Measurements from ENCODE around the gene PROM1. TPM values are rescaled to one million over a fixed set of nuclear protein-coding genes. Genes with fewer than 3 reads are reported as not detected.

The PROM1 gene
- total and polyA plus RNA-seq, 2 of the 13 experiments (the other 11 are each of a cell fraction or from before 2014, with no cell fraction given), result 3.9 to 16.4 TPM

DNA sequence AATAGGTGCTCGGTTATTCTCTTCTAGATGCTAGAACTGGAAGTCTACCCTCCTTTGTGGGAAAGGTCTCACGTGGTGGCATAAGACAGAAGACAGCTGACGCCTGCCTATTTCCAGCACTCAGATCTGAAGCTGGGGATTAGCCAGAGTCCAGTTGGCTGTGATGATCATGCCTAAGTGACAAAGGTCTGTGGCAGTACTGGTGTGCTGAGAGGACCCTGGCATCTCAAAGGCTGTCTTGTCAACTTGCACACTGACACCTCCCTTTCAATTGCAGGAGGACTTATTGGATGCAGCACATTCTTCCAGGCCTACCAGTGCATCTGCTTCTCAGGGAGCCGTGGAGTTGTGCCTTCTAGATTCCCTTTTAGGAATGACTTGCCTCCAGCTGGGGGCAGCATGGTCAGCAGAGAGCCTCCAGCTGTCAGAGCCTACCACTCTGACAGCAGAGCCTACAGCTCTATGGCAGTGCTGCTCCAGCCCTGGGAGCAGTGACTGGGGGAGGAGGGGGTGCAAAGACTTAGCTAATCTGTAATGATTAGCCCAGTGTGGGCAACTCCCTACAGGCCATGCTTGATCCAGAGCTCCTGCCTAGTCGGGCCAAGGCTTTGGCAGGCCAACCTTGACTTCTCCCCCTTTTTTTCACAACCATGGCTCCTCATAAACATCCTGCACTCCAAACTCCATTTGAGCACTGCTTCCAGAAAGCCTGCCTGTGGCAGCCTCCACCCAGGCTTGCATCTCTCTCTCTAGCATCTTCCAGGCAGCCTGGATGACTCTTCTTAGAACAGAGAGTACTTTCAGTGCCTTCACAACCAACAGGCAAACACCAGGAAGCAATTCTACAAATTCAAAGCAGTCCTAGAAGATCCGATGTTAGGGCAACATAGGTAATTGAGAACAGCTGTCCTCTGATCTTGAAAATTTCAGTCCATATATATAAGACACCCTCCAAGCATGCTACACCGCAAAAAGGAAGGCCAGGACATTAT lies 107.1 kb downstream of the PROM1 start (continued):
- TF ChIP-seq, protein P1, sequence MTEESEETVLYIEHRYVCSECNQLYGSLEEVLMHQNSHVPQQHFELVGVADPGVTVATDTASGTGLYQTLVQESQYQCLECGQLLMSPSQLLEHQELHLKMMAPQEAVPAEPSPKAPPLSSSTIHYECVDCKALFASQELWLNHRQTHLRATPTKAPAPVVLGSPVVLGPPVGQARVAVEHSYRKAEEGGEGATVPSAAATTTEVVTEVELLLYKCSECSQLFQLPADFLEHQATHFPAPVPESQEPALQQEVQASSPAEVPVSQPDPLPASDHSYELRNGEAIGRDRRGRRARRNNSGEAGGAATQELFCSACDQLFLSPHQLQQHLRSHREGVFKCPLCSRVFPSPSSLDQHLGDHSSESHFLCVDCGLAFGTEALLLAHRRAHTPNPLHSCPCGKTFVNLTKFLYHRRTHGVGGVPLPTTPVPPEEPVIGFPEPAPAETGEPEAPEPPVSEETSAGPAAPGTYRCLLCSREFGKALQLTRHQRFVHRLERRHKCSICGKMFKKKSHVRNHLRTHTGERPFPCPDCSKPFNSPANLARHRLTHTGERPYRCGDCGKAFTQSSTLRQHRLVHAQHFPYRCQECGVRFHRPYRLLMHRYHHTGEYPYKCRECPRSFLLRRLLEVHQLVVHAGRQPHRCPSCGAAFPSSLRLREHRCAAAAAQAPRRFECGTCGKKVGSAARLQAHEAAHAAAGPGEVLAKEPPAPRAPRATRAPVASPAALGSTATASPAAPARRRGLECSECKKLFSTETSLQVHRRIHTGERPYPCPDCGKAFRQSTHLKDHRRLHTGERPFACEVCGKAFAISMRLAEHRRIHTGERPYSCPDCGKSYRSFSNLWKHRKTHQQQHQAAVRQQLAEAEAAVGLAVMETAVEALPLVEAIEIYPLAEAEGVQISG (CRISPR knock-in tag; IDR thresholded peaks at IDR 0.05), result peak; percentile 83
- TF ChIP-seq ZSCAN20 (CRISPR knock-in tag; IDR thresholded peaks at IDR 0.05; ENCODE audit: borderline replicate concordance) (no peak), ZFP82 (CRISPR knock-in tag; IDR thresholded peaks at IDR 0.05; ENCODE audit: borderline replicate concordance) (no peak), POLR2AphosphoS2 (IDR thresholded peaks at IDR 0.05; ENCODE audit: low read depth, low read length) (no peak)

DNA sequence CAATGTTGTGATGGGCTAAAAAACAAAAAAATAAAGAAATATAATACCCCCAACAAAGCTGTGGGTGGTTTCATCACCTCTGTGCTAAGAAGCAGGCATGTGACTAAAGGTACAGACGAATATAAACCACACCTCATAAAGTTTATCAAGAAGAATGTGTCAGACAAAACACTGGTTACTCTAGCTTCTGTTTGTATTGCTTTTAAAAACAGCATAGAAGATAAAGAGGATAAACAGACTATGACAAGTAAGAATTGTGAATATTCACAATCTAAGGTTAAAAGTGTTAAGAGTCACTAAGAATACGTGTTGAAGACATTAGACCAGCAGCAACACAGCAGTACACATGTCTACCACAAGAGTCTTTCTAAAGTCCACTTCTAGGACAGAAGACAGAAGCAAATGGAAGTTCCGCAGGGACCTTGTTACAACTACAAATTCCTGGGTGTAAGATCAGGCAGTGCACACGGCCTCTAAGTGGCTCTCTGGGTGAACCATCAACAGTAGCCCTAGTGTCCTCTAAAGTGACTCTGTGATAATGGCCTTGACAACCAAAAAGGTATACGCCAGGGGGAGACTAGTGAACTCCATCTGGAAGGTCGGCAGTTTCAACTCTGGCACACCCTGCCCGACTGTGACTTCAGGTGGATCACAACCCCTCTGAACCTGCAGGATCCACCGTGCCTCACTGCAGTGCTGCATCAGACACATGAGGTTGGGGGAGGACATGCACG lies 112.6 kb downstream of the PROM1 start:
- Histone ChIP-seq H2AFZ (ENCODE audit: low read length) (no peak overlapping the region), H3K27ac (ENCODE audit: extremely low read length, insufficient read depth, low read length) (no peak overlapping the region), H3K4me3 (replicated peaks in 1 of 3; ENCODE audit: insufficient read depth in 1 of 3, low read depth in 2 of 3, low read length in 3 of 3) (no peak overlapping the region), H3K27me3 (ENCODE audit: control insufficient read depth in 1 of 2, insufficient read depth in 2 of 2, low read length in 2 of 2) (peaks cover 0 to 2% of the 10 kb centered on the region in 2 experiments; a peak in 1 of 5 replicates), H3K36me3 (replicated peaks in 1 of 2; ENCODE audit: control insufficient read depth in 1 of 2, insufficient read depth in 2 of 2, low read length in 2 of 2) (no peaks in the 10 kb centered on the region), H4K20me1 (ENCODE audit: insufficient read depth, low read length) (no peaks in the 10 kb centered on the region), H3K9ac (ENCODE audit: insufficient read depth, low read depth, low read length) (no peak overlapping the region), H3K79me2 (ENCODE audit: insufficient read depth, low read length) (no peaks in the 10 kb centered on the region), H3K4me2 (ENCODE audit: low read depth, low read length) (no peak overlapping the region), H3K4me1 (ENCODE audit: insufficient read depth, low read length) (no peaks in the 10 kb centered on the region), H3K9me3 (ENCODE audit: low read length) (no peaks in the 10 kb centered on the region)
- CTCF ChIA-PET (ENCODE audit: low intra/inter-chr PET ratio, low total read pairs), result no interaction called here
- intact Hi-C loops (cut with micrococcal nuclease; ENCODE audit: unreplicated experiment), result no loop called here
- DNase-seq (ENCODE audit: low spot score) (peak; percentile 9), ATAC-seq (peak; percentile 85), FAIRE-seq (no peak)
- POLR2A ChIA-PET, result no interaction called here
- WGBS (ENCODE audit: low lambda C conversion rate), result 32% methylated on average over 5 of the region's 9 CpGs
- BruUV-seq (replicated peaks), result no TSS peak
- TF ChIP-seq, protein P2, sequence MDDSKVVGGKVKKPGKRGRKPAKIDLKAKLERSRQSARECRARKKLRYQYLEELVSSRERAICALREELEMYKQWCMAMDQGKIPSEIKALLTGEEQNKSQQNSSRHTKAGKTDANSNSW (CRISPR knock-in tag; IDR thresholded peaks at IDR 0.05; ENCODE audit: borderline replicate concordance), result no peak
- TF ChIP-seq, protein P3, sequence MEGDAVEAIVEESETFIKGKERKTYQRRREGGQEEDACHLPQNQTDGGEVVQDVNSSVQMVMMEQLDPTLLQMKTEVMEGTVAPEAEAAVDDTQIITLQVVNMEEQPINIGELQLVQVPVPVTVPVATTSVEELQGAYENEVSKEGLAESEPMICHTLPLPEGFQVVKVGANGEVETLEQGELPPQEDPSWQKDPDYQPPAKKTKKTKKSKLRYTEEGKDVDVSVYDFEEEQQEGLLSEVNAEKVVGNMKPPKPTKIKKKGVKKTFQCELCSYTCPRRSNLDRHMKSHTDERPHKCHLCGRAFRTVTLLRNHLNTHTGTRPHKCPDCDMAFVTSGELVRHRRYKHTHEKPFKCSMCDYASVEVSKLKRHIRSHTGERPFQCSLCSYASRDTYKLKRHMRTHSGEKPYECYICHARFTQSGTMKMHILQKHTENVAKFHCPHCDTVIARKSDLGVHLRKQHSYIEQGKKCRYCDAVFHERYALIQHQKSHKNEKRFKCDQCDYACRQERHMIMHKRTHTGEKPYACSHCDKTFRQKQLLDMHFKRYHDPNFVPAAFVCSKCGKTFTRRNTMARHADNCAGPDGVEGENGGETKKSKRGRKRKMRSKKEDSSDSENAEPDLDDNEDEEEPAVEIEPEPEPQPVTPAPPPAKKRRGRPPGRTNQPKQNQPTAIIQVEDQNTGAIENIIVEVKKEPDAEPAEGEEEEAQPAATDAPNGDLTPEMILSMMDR (CRISPR knock-in tag; IDR thresholded peaks at IDR 0.05), result 0 out of 2 replicates have a peak, but pooled peaks have one; percentile 6
- in situ Hi-C loops (cut with HindIII; ENCODE audit: extremely low pct_ligation_motif_present, low pct_unique_long_range_greater_than_20kb), result no loop called here

All from HepG2 (cell line).